ENCODE data around the gene ZNF860.
"Not testable (repeated sequence)": the region's sequence is repeated elsewhere in the genome, so short reads cannot be mapped to it uniquely, and the experiment has no call there.

The ZNF860 gene

GRCh38 chr3:31960793-31961431 is 20.6 kb upstream of the ZNF860 start:
- DNase-seq (ENCODE audit: low read depth in 3 of 3): no peak

DNA sequence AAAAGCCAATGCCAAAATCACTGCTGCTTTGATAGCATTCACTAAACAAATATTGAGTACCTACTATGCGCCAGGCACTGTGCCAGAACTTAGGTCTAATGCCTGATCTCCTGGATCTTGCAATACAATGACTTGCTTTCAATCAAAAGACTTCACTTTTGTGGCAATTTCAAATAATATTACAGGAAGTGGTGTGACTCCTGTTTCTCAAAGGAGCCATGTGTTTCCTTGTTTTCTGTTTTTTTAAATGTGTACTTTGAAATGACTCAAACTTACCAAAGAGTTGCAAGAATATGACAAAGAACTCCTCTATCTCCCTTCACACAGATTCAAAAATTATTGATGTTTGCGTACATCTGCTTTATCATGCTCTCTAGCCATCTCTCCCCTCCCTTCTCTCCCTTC is 18.7 kb upstream of the ZNF860 start:
- DNase-seq (ENCODE audit: low read depth in 3 of 3): no peak

- no peak for DNase-seq (ENCODE audit: low read depth in 3 of 3)
Observed at GRCh38 chr3:31966978-31967591, 14.5 kb upstream of the ZNF860 start.

GRCh38 chr3:31967592-31967991 is 14.0 kb upstream of the ZNF860 start:
- no peak for DNase-seq (ENCODE audit: low read depth in 3 of 3)

GRCh38 chr3:31968369-31968926 is 13.1 kb upstream of the ZNF860 start:
- no peak for DNase-seq (ENCODE audit: low read depth in 3 of 3)

DNA sequence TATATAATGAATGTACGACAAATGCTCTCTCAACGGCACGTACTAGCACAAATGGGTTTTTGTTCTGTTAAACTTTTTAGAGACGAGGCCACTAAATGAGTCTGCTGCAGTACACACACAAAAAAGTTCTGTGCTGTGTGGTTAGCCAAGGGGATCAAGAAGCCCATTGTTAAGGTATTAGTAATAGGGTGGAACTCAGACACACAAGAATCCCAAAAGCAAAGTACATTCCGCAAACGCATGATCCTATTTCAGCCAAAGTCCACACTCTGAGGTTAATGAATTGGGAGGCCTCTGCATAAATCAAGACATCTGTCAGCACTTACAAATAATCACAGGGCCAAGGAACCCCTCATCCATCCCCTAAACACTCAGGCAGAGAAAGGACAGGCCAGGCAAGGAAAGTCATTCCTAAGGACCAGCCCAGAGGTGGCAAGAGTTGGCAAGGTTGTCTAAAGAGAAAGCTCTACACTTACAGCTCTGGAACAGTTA is 12.6 kb upstream of the ZNF860 start:
- DNase-seq (ENCODE audit: low read depth in 3 of 3): no peak

DNA sequence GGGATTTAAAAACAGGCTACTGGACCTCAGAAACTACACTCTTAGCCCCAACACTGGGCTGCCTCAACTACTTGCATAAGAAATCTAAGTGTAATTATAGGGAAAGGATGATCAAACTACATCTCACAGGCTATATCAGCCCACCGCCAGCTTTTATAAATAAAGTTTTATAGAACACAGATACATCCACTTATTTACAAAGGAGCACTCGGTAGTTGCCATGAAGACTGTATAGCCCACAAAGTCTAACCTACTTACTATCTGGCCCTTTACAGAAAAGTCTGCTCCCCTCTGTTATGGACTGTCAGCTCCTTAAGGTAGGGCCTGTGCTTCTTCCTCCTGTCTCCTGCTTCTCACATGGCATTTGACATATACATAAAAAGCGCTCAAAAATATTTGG is 9.9 kb upstream of the ZNF860 start:
- no peak for DNase-seq (ENCODE audit: low read depth in 3 of 3)

DNA sequence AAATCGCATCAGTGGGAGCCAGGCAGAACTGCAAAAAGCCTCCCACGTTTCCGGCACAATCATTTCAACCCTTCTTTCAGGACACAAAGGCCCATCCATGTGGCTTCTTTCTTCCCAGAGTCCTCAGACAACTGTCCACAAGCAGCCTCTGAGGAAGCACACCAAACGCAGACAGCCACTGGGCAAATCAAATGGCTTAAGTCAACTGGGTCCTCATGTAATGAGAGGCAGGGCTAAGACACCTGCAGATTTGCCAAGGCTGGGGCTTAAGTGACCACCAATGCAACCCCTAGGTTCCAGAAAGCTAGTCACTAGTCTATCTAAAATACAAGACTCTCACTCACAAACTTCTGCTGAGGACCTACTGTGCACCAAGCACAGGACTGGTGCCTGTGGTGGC is 8.5 kb upstream of the ZNF860 start:
- no peak for DNase-seq (ENCODE audit: low read depth in 3 of 3)

DNA sequence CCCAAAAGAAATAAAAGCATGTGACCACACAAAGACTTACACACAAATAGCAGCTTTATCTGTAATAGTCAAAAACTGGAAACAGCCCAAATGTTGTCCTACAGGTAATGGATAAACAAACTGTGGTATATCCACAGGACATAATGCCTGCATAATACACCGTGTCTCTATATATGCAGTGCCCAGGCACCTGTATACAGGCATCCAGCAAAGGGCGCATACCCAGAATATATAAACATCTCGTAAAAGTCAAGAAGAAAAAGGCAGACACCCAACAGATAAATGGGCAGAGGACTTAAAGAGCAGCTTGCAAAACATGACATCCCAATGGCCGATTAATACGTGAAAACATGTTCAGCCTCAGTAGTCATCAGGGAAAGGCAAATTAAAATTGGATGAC is 7.7 kb upstream of the ZNF860 start:
- DNase-seq (ENCODE audit: low read depth in 3 of 3): no peak

GRCh38 chr3:31974471-31974870 is 7.1 kb upstream of the ZNF860 start:
- no peak for DNase-seq (ENCODE audit: low read depth in 3 of 3)

- DNase-seq (ENCODE audit: low read depth in 3 of 3): no peak
Observed at GRCh38 chr3:31974964-31975363, 6.6 kb upstream of the ZNF860 start.

DNA sequence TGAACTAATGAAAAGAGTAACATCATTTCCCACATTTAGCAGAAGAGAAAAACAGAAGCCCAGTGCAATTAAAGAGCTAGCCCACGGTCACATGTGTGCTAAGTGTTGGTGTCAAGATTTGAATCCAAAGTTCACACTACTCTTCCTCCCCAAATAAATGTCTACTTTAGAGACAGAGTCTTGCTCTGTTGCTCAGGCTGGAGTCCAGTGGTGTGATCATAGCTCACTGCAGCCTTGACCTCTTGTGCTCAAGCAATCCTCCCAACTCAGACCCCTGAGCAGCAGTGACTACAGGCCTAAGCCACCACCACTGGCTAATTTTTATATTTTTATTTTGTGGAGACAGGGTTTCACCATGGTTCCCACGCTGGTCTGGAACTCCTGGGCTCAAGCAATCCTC is 5.2 kb upstream of the ZNF860 start:
- no peak for DNase-seq (ENCODE audit: low read depth in 3 of 3)

- no peak for DNase-seq (ENCODE audit: low read depth in 3 of 3)
Observed at GRCh38 chr3:31977736-31978135, 3.8 kb upstream of the ZNF860 start.

- DNase-seq (ENCODE audit: low read depth in 3 of 3): no peak
Observed at GRCh38 chr3:31978553-31978952, 3.0 kb upstream of the ZNF860 start.

DNA sequence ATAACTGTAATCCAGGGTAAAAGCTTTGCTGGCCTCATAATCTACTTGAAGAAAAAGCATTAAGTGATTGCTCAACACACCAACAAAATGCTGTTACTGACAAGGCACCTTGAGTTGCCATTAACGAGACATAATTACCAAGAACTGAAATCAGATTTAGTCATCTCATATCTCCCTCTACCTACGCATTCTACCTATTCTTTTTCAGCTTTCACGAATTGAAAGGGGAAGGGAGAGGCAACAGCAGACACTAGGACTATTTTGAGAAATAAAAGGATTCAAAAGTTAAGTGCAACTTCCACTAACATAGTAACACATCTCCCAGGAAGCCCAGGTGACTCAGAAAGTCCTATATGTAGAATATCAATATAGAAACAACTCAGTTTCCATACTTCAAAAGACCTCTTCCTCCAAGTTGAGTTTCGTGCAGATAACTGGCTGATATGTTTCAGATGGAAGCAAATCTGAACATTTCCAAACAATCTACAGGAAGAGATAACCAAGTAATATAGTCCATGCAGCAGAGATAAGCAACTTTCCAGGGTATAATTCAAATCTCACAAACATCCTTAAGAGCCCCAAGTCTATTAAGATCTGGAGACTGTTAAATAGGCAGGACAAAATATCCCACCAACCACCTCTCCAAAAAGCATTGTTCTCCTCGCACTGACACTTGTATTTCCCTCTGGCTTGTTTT is 2.4 kb upstream of the ZNF860 start:
- DNase-seq (ENCODE audit: low read depth in 3 of 3): no peak

GRCh38 chr3:31980530-31981205 is 882 bp upstream of the ZNF860 start:
- peak; percentile 17 to 32 (median 22) for DNase-seq (ENCODE audit: low read depth in 3 of 3)

DNA sequence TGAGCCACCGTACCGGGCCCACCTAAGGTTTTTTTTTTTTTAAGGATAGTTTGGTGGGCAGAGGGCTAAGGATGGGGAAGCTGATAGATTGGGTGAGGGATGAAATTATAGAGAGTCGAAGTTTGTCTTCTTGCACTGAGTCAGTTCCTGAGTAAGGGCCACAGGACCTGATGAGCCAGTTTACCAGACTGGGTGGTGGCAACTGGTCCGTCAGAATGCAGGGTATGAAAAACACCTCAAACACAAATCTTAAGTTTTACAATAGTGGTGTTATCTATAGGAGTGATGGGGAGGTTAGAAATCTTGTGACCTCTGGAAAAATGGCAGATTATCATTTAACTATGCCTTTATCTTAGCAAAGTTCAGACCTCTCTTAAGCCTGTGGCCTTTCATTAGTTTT is 2.8 kb downstream of the ZNF860 start:
- DNase-seq (ENCODE audit: low read depth in 3 of 3): no peak

GRCh38 chr3:31985831-31986230 is 4.3 kb downstream of the ZNF860 start:
- no peak for DNase-seq (ENCODE audit: low read depth in 3 of 3)

DNA sequence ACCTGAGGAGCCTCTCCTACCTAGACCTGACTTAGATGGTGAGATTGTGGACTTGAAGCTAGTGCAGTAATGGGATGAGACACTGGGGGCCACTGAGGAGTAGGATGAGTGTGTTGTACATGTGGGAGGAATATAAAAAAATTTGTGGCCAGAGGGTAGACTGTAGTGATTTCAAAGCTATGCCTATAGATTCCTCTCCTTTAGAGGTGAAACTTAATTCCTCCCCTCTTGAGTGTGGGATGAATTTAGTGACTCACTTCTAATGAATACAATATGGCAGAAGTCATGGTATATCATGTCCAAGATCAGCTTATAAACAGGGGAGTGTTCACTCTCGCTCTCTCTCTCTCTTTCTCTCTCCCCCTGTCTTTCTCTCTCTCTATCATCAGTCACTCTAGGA is 6.7 kb downstream of the ZNF860 start:
- DNase-seq (ENCODE audit: low read depth in 3 of 3): no peak

- DNase-seq (ENCODE audit: low read depth in 3 of 3): not testable (repeated sequence)
Observed at GRCh38 chr3:31992995-31993394, 11.4 kb downstream of the ZNF860 start.

DNA sequence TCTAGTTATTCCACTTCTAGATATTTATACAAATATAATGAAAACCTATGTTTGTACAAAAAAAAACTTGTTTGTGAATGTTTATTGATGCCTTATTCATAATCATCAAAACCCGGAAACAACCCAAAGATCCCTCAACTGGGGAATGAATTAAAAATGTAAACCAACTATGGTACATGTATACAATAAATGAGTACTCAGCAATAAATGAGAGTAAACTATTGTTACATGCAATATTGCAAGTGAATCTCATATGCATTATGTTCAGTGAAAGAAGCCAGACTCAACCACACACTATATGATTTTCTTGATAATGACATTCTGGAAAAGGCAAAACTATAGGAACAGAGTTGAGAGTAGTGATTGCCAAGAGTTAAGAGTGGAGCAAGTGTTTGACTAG is 12.3 kb downstream of the ZNF860 start:
- no peak for DNase-seq (ENCODE audit: low read depth in 3 of 3)

DNA sequence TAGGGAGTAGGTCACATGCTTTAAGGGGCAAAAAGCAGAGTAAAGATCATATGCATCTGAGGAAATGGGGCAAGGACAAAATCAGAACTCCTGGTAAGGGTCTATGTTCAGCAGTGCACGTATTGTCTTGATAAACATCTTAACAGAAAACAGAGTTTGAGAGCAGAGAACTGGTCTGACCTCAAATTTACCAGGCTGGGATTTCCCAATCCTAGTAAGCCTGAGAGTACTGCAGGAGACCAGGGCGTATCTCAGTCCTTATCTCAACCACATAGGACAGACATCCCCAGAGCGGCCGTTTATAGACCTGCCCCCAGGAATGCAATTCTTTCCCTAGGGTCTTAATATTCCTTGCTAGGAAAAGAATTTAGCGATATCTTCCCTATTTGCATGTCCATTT is 13.5 kb downstream of the ZNF860 start:
- not testable (repeated sequence) for DNase-seq (ENCODE audit: low read depth in 3 of 3)
